GM12878 (cell line): ENCODE results near the gene IDS. TPM values are rescaled to one million over a fixed set of nuclear protein-coding genes. Genes with fewer than 3 reads are reported as not detected.

ENCODE experiments used
- ATAC-seq: fragments of 200-7000 bp; cut with Tn5 transposase; 3 replicates; pipeline ENCODE4 v1.9.1; 2020; ENCODE audit warnings: mild to moderate bottlenecking, moderate library complexity
- BruUV-seq: library from RNA; stranded (reverse); fragments of 400-500 nt; replicated peaks from 2 replicates; lab custom pipeline; 2021; lab: Mats Ljungman, UMichigan
- CTCF ChIA-PET: fragments of 300-600 bp; sonication (Branson Sonifier 250); formaldehyde crosslinking; extraction: SDS; loops from one replicate; lab custom pipeline; 2021; ENCODE audit warnings: inconsistent platforms; lab: Yijun Ruan, JAX
- POLR2A ChIA-PET: fragments of 350-600 bp; formaldehyde crosslinking; extraction: SDS; loops from one replicate; lab custom pipeline; 2021; ENCODE audit warnings: inconsistent platforms; lab: Charles Lee
- RAD21 ChIA-PET: fragments of 300-600 bp; sonication (Branson Sonifier 250); formaldehyde crosslinking; loops from one replicate; lab custom pipeline; 2023; ENCODE audit warnings: antibody characterized with exemption; ENCODE audit not compliant: unreplicated experiment; lab: Charles Lee
- SMC1A ChIA-PET: fragments of 300-600 bp; sonication (Branson Sonifier 250); formaldehyde crosslinking; loops from one replicate; lab custom pipeline; 2023; ENCODE audit not compliant: unreplicated experiment, uncharacterized antibody; lab: Charles Lee
- DNase-seq: peaks from one replicate; pipeline ENCODE4 v3.0.0-alpha.2; 2011; ENCODE audit warnings: low read depth, low spot score
- FAIRE-seq: peaks from 3 replicates; lab custom pipeline; 2011; peaks lifted over from hg19 to GRCh38; lab: Jason Lieb, UNC
- H2AFZ ChIP-seq: 2 replicates; pipeline ENCODE4 v1.6.0; 2011; ENCODE audit warnings: low read depth, low read length, control low read depth; ENCODE audit not compliant: control insufficient read depth
- H3K27ac ChIP-seq: 2 replicates; pipeline ENCODE4 v1.5.1; 2011; ENCODE audit warnings: control low read depth; ENCODE audit not compliant: control insufficient read depth, insufficient read depth
- H3K27me3 ChIP-seq, 2 experiments: replicated peaks in 1 of 2; 2 replicates each; pipeline versions ENCODE4 v1.6.0 to v1.6.1; 2011; ENCODE audit warnings: low read length in 1 of 2; ENCODE audit not compliant: control insufficient read depth in 2 of 2, insufficient read depth in 2 of 2
- H3K36me3 ChIP-seq, 2 experiments: 2 replicates each; pipeline ENCODE4 v1.5.1; 2011; ENCODE audit warnings: low read length in 1 of 2; ENCODE audit not compliant: control insufficient read depth in 2 of 2, insufficient read depth in 2 of 2
- H3K4me1 ChIP-seq: 2 replicates; pipeline ENCODE4 v1.6.1; 2011; ENCODE audit warnings: mild to moderate bottlenecking, low read length, moderate library complexity, mixed read lengths; ENCODE audit not compliant: control insufficient read depth, insufficient read depth
- H3K4me2 ChIP-seq: 2 replicates; pipeline ENCODE4 v1.6.0; 2011; ENCODE audit warnings: control low read depth; ENCODE audit not compliant: control insufficient read depth, insufficient read depth
- H3K4me3 ChIP-seq: fragments of 200-600 bp; sonication (generic); 2 replicates; pipeline ENCODE4 v1.5.1; 2016
- H3K79me2 ChIP-seq: 2 replicates; pipeline ENCODE4 v1.6.0; 2011; ENCODE audit warnings: low read length; ENCODE audit not compliant: control insufficient read depth, insufficient read depth
- H3K9ac ChIP-seq: 2 replicates; pipeline ENCODE4 v1.8.0; 2011; ENCODE audit warnings: low read length, control low read depth, mixed read lengths; ENCODE audit not compliant: control insufficient read depth, insufficient read depth
- H3K9me3 ChIP-seq: replicated peaks from 3 replicates; pipeline ENCODE4 v1.5.1; 2011; ENCODE audit warnings: mild to moderate bottlenecking, low read length; ENCODE audit not compliant: control insufficient read depth, insufficient read depth
- H4K20me1 ChIP-seq: 2 replicates; pipeline ENCODE4 v1.6.0; 2011; ENCODE audit not compliant: control insufficient read depth, insufficient read depth
- ATF3 ChIP-seq: IDR thresholded peaks from 2 replicates; pipeline ENCODE4 v1.6.1; 2011; ENCODE audit warnings: low read depth, mild to moderate bottlenecking, low read length, moderate library complexity, borderline replicate concordance; ENCODE audit errors: extremely low read depth
- CHD4 ChIP-seq: fragments of 200-600 bp; sonication (generic); IDR thresholded peaks from 2 replicates; pipeline ENCODE4 v1.6.1; 2016; ENCODE audit warnings: mild to moderate bottlenecking
- CREB1 ChIP-seq: IDR thresholded peaks from 2 replicates; pipeline ENCODE4 v1.6.1; 2012; ENCODE audit warnings: low read depth, mild to moderate bottlenecking, inconsistent platforms
- E2F4 ChIP-seq: IDR thresholded peaks from 2 replicates; pipeline ENCODE4 v1.6.1; 2012; ENCODE audit warnings: low read depth, low read length, improper control_type of control experiment
- HDGF ChIP-seq: fragments of 450-650 bp; IDR thresholded peaks from 2 replicates; pipeline ENCODE4 v1.6.1; 2016; ENCODE audit warnings: antibody characterized with exemption
- JUNB ChIP-seq: IDR thresholded peaks from 2 replicates; pipeline ENCODE4 v1.6.1; 2016; ENCODE audit warnings: antibody characterized with exemption, mild to moderate bottlenecking
- MTA2 ChIP-seq: fragments of 450-650 bp; IDR thresholded peaks from 2 replicates; pipeline ENCODE4 v1.6.1; 2016; ENCODE audit warnings: low read depth, mild to moderate bottlenecking, moderate library complexity
- MYC ChIP-seq: IDR thresholded peaks from 2 replicates; pipeline ENCODE4 v1.6.1; 2011; ENCODE audit warnings: mild to moderate bottlenecking, low read length, moderate library complexity, inconsistent platforms; ENCODE audit not compliant: insufficient read depth, insufficient replicate concordance, insufficient read length, severe bottlenecking
- RCOR1 ChIP-seq: conservative IDR thresholded peaks from 2 replicates; pipeline ENCODE4 v1.6.1; 2012; ENCODE audit warnings: low read depth, low read length, improper control_type of control experiment
- RELA ChIP-seq: fragments of 450-650 bp; IDR thresholded peaks from 2 replicates; pipeline ENCODE4 v1.8.0; 2014; ENCODE audit warnings: borderline replicate concordance; ENCODE audit not compliant: partially characterized antibody
- SREBF2 ChIP-seq: IDR thresholded peaks from 2 replicates; pipeline ENCODE4 v1.6.1; 2012; ENCODE audit warnings: mild to moderate bottlenecking, low read length
- ZBTB11 ChIP-seq: fragments of 450-650 bp; formaldehyde crosslinking; IDR thresholded peaks from 2 replicates; pipeline ENCODE4 v1.5.0; 2022; ENCODE audit warnings: mild to moderate bottlenecking, missing genetic modification characterization
- WGBS: methylation state at CpG from one replicate; pipeline ENCODE4 v1.1.6; 2016; ENCODE audit warnings: low lambda C conversion rate; ENCODE audit not compliant: insufficient replicate concordance, insufficient coverage; ENCODE audit errors: missing lambda C conversion rate; 5-methylcytosine and 5-hydroxymethylcytosine counted together
- in situ Hi-C: fragments of 300-500 bp; cut with MboI; formaldehyde crosslinking; loops from 9 replicates; pipeline ENCODE4 v1.14.3; 2018; ENCODE audit warnings: mixed read lengths
- intact Hi-C: fragments of 100-400 bp; cut with micrococcal nuclease; formaldehyde crosslinking; loops from one replicate; pipeline ENCODE4 v1.14.2; 2022; ENCODE audit not compliant: unreplicated experiment
- polyA plus RNA-seq, 11 experiments: library from polyadenylated mRNA; depleted of rRNA in 4 of 11; unstranded in 6 of 11; stranded (reverse) in 5 of 11; fragments of >200 nt; fragmentation: Nextera tagmentation in 4 of 11; fragmentation: Illumina TruSeq in 1 of 11; extraction: Ambion mirVana in 4 of 11; extraction: Trizol in 1 of 11; gene quantifications; 1 replicate in 1 of 11; 2 replicates in 10 of 11; pipeline versions ENCODE4 v1.2.1 to v1.2.3, GENCODE V29; 2011 to 2016; ENCODE audit warnings: inconsistent platforms in 2 of 11, missing spikeins in 2 of 11, low read depth in 1 of 11
- total RNA-seq, 4 experiments: library from RNA; depleted of rRNA in 3 of 4; stranded (reverse); fragments of >200 nt in 3 of 4; fragmentation: Illumina TruSeq in 1 of 4; extraction: Trizol in 1 of 4; gene quantifications; 2 replicates each; pipeline versions ENCODE4 v1.2.1 to v1.2.3, GENCODE V29; 2013 to 2021

Gene IDS
- total and polyA plus RNA-seq, 10 of the 15 experiments (the other 5 are each of a cell fraction or from before 2014, with no cell fraction given): 6.1 to 79.1 (median 51.7) TPM

GRCh38 chrX:149462849-149463248, 42.3 kb downstream of the IDS start:
- H2AFZ ChIP-seq: no peak overlapping the region
- no peak for FAIRE-seq
- ChIA-PET SMC1A (interaction anchor here (1.9 kb wide), 1 partner anchor 8 kb away, joined by 5 read pairs; no protein-coding TSS in a partner anchor), RAD21 (interaction anchor here (1.1 kb wide), 1 partner anchor 9 kb away, joined by 3 read pairs; no protein-coding TSS in a partner anchor), CTCF (interaction anchor here (1.1 kb wide), 1 partner anchor 8 kb away, joined by 5 read pairs; no protein-coding TSS in a partner anchor), POLR2A (no interaction called here)
- 26% methylated on average over 1 of the region's 1 CpG for WGBS
- no peaks in the 10 kb centered on the region for H3K36me3 ChIP-seq
- no peaks in the 10 kb centered on the region for H3K79me2 ChIP-seq
- no TSS peak for BruUV-seq
- H3K27ac ChIP-seq: no peak overlapping the region
- no peak for DNase-seq
- H3K4me3 ChIP-seq: no peak overlapping the region
- no peaks in the 10 kb centered on the region for H3K4me1 ChIP-seq
- no peak overlapping the region for H3K4me2 ChIP-seq
- no peaks in the 10 kb centered on the region for H3K9me3 ChIP-seq
- intact Hi-C loops: no loop called here
- no peaks in the 10 kb centered on the region for H3K27me3 ChIP-seq
- in situ Hi-C loops: no loop called here
- no peaks in the 10 kb centered on the region for H4K20me1 ChIP-seq
- no peak for ATAC-seq
- TF ChIP-seq JUNB: no peak
- H3K9ac ChIP-seq: no peak overlapping the region

GRCh38 chrX:149461746-149462145, 43.4 kb downstream of the IDS start:
- SMC1A ChIA-PET: interaction anchor here (1.9 kb wide), 1 partner anchor 10 kb away, joined by 5 read pairs; no protein-coding TSS in a partner anchor
- H3K4me2 ChIP-seq: no peak overlapping the region
- ATAC-seq: no peak
- no peak overlapping the region for H2AFZ ChIP-seq
- no peak for FAIRE-seq
- POLR2A ChIA-PET: no interaction called here
- no peaks in the 10 kb centered on the region for H3K4me1 ChIP-seq
- in situ Hi-C loops (no loop called here), intact Hi-C loops (no loop called here)
- CTCF ChIA-PET: interaction anchor here (0.9 to 1.0 kb wide), 2 partner anchors 9 to 11 kb away, joined by 4 to 5 read pairs; no protein-coding TSS in a partner anchor
- no TSS peak for BruUV-seq
- H3K9me3 ChIP-seq: no peaks in the 10 kb centered on the region
- H3K27me3 ChIP-seq: no peaks in the 10 kb centered on the region
- 39% methylated on average over 3 of the region's 3 CpGs for WGBS
- no peak overlapping the region for H3K27ac ChIP-seq
- no peak overlapping the region for H3K9ac ChIP-seq
- RAD21 ChIA-PET: interaction anchor here (0.8 kb wide), 1 partner anchor 9 kb away, joined by 3 read pairs; no protein-coding TSS in a partner anchor
- H4K20me1 ChIP-seq: no peaks in the 10 kb centered on the region
- DNase-seq: no peak
- H3K36me3 ChIP-seq: no peaks in the 10 kb centered on the region
- H3K79me2 ChIP-seq: no peaks in the 10 kb centered on the region
- H3K4me3 ChIP-seq: no peak overlapping the region
- TF ChIP-seq SREBF2 (no peak), ATF3 (no peak), E2F4 (no peak), MYC (no peak), CREB1 (no peak), CHD4 (no peak), ZBTB11 (CRISPR knock-in tag) (no peak), RELA (no peak), RCOR1 (no peak), HDGF (no peak), MTA2 (no peak)
